Peyer's patch (tissue), 4 donors: ENCODE measurements around the gene ANKLE2. TPM values are rescaled to one million over a fixed set of nuclear protein-coding genes. Genes with fewer than 3 reads are reported as not detected.

ENCODE experiments used
- DNase-seq, 3 donors: peaks; one replicate each; pipeline ENCODE4 v3.0.0-alpha.2; 2017 to 2019
- H3K27ac ChIP-seq, 4 donors: fragments of 200-600 bp; sonication (generic); one replicate each; pipeline ENCODE4 v1.5.1; 2016 to 2019
- H3K27me3 ChIP-seq, 2 donors: fragments of 200-600 bp; sonication (generic); one replicate each; pipeline ENCODE4 v1.5.1; 2019
- H3K36me3 ChIP-seq, 3 donors: fragments of 200-600 bp; sonication (generic); one replicate each; pipeline ENCODE4 v1.5.1; 2016 to 2019
- H3K4me1 ChIP-seq, 4 donors: fragments of 200-600 bp; sonication (generic); one replicate each; pipeline ENCODE4 v1.5.1; 2016 to 2019
- H3K4me3 ChIP-seq, 4 donors: fragments of 200-600 bp; sonication (generic); 1 replicate in 3 of 4; 2 replicates in 1 of 4; pipeline ENCODE4 v1.5.1; 2016 to 2019; ENCODE audit warnings: mild to moderate bottlenecking in 1 of 4
- H3K9me3 ChIP-seq, 4 donors: fragments of 200-600 bp; sonication (generic); one replicate each; pipeline ENCODE4 v1.5.1; 2016 to 2019; ENCODE audit warnings: mild to moderate bottlenecking in 1 of 4
- POLR2A ChIP-seq, 2 donors: fragments of 450-650 bp; IDR thresholded peaks; one replicate each; pipeline ENCODE4 v1.5.1; 2017; ENCODE audit warnings: antibody characterized with exemption in 2 of 2, mild to moderate bottlenecking in 2 of 2, moderate library complexity in 2 of 2
- total RNA-seq, 4 donors: library from RNA; depleted of rRNA; stranded (reverse); fragments of >200 nt; gene quantifications; one replicate each; pipeline ENCODE4 v1.1.0, GENCODE V29; 2016
- TF ChIP-seq, protein P1 (sequence below), 6 experiments: fragments of 450-650 bp in 4 of 6; fragments of 200-600 bp in 2 of 6; sonication (generic) in 1 of 6; IDR thresholded peaks; one replicate each; pipeline ENCODE4 v1.5.1; 2017 to 2019; ENCODE audit warnings: antibody characterized with exemption in 6 of 6, mild to moderate bottlenecking in 3 of 6, moderate library complexity in 1 of 6

ANKLE2 gene
- total RNA-seq, 4 donors from 2014 or later: 69.0 to 286 (median 133) TPM

DNA sequence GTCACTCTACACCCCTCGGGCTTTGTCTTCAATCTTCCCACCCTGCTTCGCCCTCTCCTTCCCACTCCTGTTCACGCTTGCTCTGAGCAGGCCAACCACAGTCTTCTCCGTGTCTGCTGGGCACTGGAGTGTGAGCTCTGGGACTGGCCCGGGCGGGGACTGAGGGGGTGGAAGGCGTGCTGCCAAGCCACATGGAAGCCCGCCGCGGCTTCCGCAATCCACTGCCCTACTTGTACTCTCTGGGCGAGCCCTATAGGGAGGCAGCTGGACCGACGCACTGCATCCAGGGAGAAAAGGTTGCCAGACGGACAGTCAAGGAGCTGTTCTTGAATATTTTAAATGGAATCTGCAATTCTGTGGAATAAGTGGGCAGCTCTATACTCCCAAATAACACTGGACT, 42.3 kb upstream of the ANKLE2 start:
- H3K27ac ChIP-seq: no peak overlapping the region
- H3K36me3 ChIP-seq: peaks cover 0 to 94% (median 0%) of the 10 kb centered on the region in 3 donors
- H3K4me3 ChIP-seq: no peak overlapping the region
- DNase-seq: no peak
- TF ChIP-seq, protein P1, sequence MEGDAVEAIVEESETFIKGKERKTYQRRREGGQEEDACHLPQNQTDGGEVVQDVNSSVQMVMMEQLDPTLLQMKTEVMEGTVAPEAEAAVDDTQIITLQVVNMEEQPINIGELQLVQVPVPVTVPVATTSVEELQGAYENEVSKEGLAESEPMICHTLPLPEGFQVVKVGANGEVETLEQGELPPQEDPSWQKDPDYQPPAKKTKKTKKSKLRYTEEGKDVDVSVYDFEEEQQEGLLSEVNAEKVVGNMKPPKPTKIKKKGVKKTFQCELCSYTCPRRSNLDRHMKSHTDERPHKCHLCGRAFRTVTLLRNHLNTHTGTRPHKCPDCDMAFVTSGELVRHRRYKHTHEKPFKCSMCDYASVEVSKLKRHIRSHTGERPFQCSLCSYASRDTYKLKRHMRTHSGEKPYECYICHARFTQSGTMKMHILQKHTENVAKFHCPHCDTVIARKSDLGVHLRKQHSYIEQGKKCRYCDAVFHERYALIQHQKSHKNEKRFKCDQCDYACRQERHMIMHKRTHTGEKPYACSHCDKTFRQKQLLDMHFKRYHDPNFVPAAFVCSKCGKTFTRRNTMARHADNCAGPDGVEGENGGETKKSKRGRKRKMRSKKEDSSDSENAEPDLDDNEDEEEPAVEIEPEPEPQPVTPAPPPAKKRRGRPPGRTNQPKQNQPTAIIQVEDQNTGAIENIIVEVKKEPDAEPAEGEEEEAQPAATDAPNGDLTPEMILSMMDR (IDR thresholded peaks at IDR 0.05): no peak
- TF ChIP-seq POLR2A (IDR thresholded peaks at IDR 0.05): no peak
- H3K27me3 ChIP-seq: no peaks in the 10 kb centered on the region
- no peaks in the 10 kb centered on the region for H3K4me1 ChIP-seq
- H3K9me3 ChIP-seq: no peaks in the 10 kb centered on the region

DNA sequence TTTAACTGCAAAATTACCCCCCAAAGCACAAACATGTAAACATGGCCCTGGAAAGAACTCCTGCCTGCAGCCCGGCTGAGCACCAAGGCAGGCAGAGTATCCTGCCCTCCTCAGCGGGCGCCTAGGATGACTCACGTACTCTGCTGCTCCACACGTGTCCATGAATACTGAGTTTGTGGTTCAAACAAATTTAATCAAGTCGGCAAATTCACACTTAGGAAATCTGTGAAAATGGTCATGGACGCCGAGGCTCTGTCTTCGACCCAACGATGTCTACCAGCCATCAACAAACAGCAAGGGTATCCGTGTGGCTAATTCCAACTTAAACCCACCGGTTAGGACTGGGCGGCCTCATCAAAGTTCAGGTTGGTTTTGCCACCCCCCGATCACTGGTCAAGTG, 41.5 kb upstream of the ANKLE2 start:
- Histone ChIP-seq H3K4me3 (no peak overlapping the region), H3K27me3 (no peaks in the 10 kb centered on the region), H3K36me3 (peaks cover 0 to 94% (median 0%) of the 10 kb centered on the region in 3 donors), H3K27ac (no peak overlapping the region), H3K9me3 (no peaks in the 10 kb centered on the region), H3K4me1 (no peaks in the 10 kb centered on the region)
- no peak for DNase-seq
- no peak for TF ChIP-seq POLR2A (IDR thresholded peaks at IDR 0.05)
- TF ChIP-seq, protein P1 (IDR thresholded peaks at IDR 0.05): no peak

DNA sequence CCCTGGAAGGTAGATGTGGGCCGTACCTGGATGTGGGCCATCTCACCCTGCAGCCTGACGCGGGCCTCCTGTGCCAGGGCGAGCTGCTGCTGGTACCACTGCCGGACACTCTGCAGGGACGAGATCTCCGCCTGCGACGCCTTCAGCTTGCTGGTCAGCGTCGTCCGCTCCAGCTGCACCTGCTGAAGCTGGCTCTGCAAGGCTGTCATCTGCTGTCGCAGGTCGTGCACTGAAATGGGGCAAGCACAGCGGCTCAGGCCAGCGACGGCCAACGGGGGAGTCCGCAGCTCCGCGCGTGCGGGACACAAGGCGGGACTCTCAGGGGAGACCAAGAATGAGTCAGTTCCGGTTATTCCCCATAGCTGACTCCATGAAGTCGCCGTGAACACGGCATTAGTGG, 40.1 kb upstream of the ANKLE2 start:
- DNase-seq: no peak
- Histone ChIP-seq H3K27ac (no peak overlapping the region), H3K36me3 (peaks cover 0 to 94% (median 0%) of the 10 kb centered on the region in 3 donors), H3K4me3 (no peak overlapping the region), H3K4me1 (no peaks in the 10 kb centered on the region), H3K27me3 (no peaks in the 10 kb centered on the region), H3K9me3 (no peaks in the 10 kb centered on the region)
- TF ChIP-seq, protein P1 (IDR thresholded peaks at IDR 0.05): no peak
- no peak for TF ChIP-seq POLR2A (IDR thresholded peaks at IDR 0.05)

DNA sequence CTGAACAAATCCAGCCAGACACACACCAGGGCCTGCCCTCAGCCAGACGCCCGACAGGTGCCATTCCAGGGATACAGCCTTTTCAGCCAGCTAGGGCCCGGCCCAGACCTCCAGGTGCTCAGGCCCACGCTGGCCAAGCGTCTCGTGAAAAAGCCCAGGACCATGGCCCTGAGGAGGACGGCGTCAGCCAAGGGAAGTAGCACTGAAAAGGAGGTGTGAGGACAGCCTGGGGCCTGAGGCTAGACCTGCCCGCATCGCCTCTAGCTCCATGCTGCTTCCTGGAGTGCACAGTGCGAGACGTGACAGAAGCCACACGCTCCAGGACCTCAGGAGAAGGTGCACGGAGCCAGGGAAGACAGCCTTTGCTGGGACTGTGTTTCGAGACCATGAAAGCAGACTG, 37.2 kb upstream of the ANKLE2 start:
- no peaks in the 10 kb centered on the region for H3K27me3 ChIP-seq
- TF ChIP-seq POLR2A (IDR thresholded peaks at IDR 0.05): no peak
- TF ChIP-seq, protein P1 (IDR thresholded peaks at IDR 0.05): no peak

DNA sequence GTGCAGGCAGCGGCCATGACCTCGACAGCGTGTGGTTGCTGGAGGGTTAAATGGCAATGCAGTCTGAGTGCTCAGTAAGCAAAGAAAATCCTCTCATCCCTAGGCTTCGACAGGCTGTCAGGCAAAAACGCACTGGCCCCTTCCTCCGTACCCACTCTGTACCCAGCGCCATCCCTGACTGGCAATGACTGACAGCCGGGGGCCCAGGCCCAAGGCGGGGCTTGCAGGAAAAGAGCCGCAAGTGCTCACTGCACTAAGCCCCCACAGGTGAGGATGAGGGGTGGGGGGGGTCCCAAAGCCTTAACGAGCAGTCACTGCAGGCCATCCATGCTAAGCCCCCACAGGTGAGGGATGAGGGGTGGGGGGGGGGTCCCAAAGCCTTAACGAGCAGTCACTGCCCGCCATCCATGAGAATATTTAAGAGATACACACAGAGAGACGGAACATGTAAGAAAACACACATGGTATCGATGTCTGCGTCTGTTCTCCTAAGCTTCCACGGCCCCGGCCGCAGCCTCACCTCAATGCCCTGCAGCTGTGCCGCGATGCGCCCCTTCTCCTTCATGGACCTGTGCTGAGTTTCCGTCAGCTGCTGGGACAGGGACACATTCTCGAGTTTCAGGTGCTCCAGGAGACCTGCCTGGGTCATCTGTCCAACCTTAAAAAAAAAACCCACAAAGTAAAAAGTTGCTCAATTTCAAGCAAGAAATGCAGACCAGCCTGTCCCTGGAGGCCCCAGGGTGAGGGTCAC, 36.4 kb upstream of the ANKLE2 start:
- no peak for DNase-seq
- no peak overlapping the region for H3K27ac ChIP-seq
- no peaks in the 10 kb centered on the region for H3K9me3 ChIP-seq
- no peaks in the 10 kb centered on the region for H3K27me3 ChIP-seq
- H3K4me1 ChIP-seq: no peaks in the 10 kb centered on the region
- H3K4me3 ChIP-seq: no peak overlapping the region
- peaks cover 0 to 91% (median 0%) of the 10 kb centered on the region in 3 donors for H3K36me3 ChIP-seq
- no peak for TF ChIP-seq POLR2A (IDR thresholded peaks at IDR 0.05)
- TF ChIP-seq, protein P1 (IDR thresholded peaks at IDR 0.05): no peak

More for the DNA sequence above, 37.2 kb upstream of the ANKLE2 start:
- Histone ChIP-seq H3K36me3 (peaks cover 0 to 96% (median 0%) of the 10 kb centered on the region in 3 donors), H3K9me3 (no peaks in the 10 kb centered on the region), H3K4me1 (no peaks in the 10 kb centered on the region), H3K4me3 (no peak overlapping the region), H3K27ac (no peak overlapping the region)
- DNase-seq: no peak
